HG03103 (cell line): ENCODE results near the gene ZBTB40.

ENCODE experiments used
- ATAC-seq: cut with Tn5 transposase; IDR thresholded peaks from one replicate; pipeline ENCODE4 v1.9.1; 2021; ENCODE audit warnings: low read depth; ENCODE audit not compliant: unreplicated experiment

The ZBTB40 gene

DNA sequence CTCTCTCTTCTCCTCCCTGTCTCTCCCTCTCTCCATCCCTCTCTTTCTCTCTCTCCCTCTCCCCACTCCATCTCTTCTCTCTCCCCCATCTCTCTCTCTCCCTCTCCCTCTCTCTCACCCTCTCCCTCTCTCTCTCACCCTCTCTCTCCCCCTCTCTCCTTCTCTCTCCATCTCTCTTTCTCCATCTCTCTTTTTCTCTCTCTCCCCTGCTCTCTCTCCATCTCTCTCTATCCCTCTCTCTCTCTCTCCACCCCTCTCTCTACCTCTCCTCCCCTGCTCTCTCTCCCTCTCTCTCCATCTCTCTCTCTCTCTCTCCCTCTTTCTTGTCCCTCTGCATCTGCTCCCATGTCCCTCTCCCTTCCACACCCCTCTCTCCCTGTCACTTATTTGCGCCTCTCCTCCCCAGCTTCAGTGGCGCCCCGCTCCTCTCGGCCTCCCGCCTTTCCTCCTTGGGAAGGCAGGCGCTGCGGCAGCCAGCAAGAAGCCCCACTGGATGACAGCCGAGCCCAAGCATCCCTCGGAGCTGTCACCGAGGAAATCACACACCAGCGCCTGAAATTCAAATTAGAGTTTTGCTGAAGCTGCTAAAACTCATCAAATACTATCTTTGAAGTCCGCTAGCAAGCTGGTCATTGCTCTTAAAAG lies 96.3 kb downstream of the ZBTB40 start:
- no peak for ATAC-seq

- ATAC-seq: no peak
Measured at GRCh38 chr1:22550021-22550420, 98.4 kb downstream of the ZBTB40 start.

GRCh38 chr1:22551591-22551990 lies 99.9 kb downstream of the ZBTB40 start:
- no peak for ATAC-seq

DNA sequence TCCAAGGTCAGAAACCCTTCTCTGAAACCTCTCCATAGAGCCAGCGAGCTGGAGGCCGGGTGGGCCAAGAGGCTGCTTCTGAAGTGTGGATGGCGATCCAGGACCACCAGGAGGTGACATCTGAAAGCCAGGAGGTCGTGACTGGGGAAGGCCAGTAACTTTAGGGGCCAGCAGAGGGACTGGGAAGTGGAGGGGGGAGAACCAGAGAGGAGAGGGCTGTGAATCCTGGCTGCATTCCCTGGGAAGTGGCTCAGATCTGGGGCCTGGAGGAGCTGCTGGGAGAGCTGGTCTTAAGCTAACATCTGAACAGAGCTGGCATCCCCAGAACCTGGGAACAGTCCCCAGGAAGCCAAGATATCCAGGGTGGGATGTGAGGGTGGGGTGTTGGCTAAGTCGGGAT lies 100.4 kb downstream of the ZBTB40 start:
- ATAC-seq: no peak

GRCh38 chr1:22553104-22553880 lies 101.6 kb downstream of the ZBTB40 start:
- ATAC-seq: no peak

GRCh38 chr1:22553991-22554522 lies 102.4 kb downstream of the ZBTB40 start:
- ATAC-seq: no peak

DNA sequence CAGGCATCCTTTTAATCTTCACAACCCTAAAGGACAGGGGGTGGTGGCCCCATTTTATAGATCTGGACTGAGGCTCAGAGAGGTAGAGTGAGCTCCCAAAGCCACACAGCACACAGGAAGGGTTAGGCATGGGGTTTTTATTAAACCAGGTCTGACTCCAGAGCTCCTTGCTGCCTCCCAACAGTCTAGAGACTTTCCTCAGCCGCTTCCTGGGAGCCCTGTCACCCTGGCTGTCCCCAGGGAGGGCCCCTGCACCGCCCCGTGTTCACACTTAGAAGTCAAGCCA lies 103.7 kb downstream of the ZBTB40 start:
- no peak for ATAC-seq

- ATAC-seq: no peak
Measured at GRCh38 chr1:22556391-22557104, 104.9 kb downstream of the ZBTB40 start.

- no peak for ATAC-seq
Measured at GRCh38 chr1:22557341-22557950, 105.8 kb downstream of the ZBTB40 start.

DNA sequence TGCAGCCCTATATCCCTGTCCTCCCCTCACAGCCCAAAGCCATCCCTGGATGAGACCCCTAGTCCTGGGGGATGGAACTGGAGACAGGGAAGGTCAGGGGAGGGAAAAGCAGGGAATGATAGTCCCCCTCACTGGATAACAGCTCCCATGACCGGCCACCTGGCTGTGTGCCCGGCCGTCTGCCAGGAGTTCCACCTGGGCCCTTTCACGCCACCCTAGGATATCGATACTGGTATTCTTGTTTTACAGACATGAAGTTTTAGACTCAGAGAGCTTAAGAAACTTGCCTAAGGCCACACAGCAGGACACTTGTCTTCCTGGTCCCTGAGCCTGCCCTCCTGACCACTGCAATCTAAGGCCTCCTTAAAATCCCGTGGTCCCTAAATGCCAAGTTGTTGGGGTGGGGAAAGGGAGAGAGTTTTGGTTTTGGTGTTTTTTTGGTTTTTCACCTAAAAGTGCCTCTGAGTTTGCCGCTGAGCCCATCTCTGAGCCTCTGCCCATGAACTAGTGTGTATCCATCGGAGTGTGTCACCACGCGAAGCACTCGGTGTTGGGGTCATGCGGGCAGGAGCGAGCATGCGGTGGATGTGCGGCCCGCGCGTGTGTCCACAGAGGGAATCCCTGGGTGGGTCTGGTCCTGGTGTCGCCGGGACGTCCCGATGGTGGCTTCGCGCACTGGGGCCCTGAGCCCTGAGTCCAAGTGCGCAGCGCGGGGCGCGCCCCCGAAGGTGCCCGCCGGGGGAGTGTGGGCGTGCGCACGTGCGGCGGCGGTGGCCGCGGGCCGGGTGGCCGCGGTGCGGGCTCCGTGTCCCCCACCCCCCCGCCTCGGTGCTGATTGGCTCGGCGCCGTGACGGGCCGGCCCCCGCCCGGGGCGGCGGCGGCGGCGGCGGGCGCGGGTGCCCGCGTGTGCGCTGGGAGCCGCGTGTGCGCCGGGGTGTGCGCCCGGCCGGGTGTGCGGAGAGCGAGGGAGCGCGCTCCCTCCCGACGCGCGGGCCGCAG lies 111.2 kb downstream of the ZBTB40 start, which contains the start of gene EPHA8:
Gene EPHA8, plus strand, starts transcription at position 906 of the 1,000 bp plus-strand sequence. CDS start 147 bp downstream, outside the sequence.
- ATAC-seq: no peak

DNA sequence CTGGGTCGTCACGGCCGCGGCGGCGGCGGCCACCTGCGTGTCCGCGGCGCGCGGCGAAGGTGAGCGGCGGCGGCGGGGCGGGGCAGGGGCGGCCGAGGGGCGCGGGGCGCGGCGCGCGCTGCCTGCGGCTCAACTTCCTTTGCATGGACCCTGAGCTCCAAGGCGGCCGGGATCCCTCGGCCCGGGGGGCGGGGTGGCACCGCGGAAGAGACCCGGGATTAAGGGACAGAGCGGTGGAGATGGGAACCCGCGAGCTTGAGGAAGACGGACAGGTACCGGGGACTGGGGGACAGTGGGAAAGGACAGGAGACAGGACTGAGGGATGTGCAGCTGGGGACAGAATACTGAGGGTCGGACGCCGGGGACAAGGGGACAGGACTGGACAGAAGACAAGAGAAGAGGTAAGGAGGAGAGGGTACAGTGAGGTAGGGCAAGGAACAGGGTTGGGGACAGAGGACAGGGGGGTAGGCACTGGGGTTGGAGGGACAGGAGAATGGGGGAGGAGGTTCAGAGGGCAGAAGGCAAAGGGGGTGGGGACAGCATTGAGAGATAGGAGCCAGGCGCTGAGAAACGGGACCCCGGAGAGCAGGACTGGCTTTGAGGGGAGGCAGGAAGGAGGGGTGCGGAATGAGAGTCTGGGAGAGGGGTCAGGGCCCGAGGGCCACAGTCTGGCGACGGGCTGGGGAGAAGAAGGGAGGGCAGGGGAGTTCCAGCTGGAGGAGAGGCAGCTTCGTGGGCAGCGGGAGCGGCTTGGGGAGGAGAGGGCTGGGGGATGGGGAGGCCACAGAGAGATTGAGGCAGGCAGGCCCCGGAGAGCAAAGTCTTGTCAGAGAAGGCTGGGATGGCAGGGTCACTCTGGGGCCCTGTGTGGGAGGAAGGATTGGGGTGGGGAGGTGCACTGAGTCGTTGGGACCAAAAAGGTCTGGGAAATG lies 112.3 kb downstream of the ZBTB40 start:
- no peak for ATAC-seq

GRCh38 chr1:22566161-22566560 lies 114.5 kb downstream of the ZBTB40 start:
- no peak for ATAC-seq

GRCh38 chr1:22567197-22567596 lies 115.5 kb downstream of the ZBTB40 start:
- ATAC-seq: no peak

GRCh38 chr1:22567994-22568393 lies 116.3 kb downstream of the ZBTB40 start:
- no peak for ATAC-seq

- ATAC-seq: no peak
Measured at GRCh38 chr1:22569269-22569668, 117.6 kb downstream of the ZBTB40 start.

DNA sequence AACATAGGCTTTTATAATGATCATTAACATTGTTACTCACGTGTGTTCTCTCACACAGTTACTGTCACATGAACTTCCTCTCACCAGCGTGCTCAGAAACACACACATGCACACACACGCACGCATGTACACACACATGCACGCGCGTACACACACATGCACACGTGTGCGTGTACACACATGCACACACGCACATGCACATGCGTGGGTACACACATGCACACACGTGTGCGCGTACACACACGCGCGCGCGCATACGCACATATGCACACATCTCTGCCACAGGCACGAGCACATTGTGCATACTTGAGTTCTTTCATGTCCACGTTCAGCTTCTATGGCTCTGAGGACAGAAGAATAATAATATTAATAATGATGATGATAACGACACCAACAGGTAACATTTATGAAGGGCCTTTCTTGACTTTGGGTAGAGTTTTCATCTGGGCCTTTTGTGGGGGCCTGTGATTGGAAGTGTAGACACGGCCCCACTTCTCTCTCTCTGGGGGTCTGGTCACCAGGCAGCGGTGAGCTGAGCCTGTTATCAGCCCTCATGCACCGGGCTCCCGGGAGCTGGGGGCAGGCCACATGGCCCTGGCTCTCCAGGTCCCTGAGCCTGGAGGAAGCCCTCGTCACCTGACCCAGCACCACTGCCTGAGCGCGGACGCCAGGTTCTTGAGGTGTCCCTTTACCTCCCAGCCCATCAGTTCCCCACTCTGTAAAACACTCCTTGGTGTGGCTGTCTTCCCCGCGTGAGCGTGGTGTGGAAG lies 118.7 kb downstream of the ZBTB40 start:
- ATAC-seq: no peak

- ATAC-seq: no peak
Measured at GRCh38 chr1:22572818-22573217, 121.2 kb downstream of the ZBTB40 start.

DNA sequence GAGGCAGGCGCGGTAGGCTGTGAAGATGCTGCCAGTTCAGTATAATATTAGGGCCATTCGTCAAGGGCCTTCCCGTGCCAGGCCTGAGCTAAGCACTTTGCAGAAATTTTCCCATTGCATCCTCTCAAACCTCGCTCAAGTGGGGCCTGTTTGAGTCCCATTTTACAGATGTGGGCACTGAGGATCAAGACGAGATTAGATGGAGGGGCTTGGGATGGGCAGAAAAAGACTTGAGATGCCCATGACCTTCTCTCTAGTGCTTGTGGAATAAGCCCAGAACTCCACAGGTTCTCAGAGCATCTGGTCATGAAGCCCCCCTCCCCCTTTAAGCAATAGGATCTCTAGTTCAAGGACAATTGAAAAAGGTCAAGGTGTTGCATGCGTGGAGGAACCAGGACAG lies 121.6 kb downstream of the ZBTB40 start:
- no peak for ATAC-seq
